Endothelial cell of umbilical vein (primary cell): ENCODE results near the gene KCNQ5. TPM values are rescaled to one million over a fixed set of nuclear protein-coding genes. Genes with fewer than 3 reads are reported as not detected.

Experiments
- BruUV-seq: library from RNA; stranded (reverse); fragments of 400-500 nt; replicated peaks from 2 replicates; lab custom pipeline; 2021; lab: Mats Ljungman, UMichigan
- CTCF ChIA-PET: fragments of 300-600, 350-600 bp; sonication (Branson Sonifier 250); formaldehyde crosslinking; loops from one replicate; lab custom pipeline; 2021; ENCODE audit warnings: antibody characterized with exemption, inconsistent platforms; lab: Charles Lee
- POLR2A ChIA-PET: fragments of 300-600, 350-600 bp; sonication (Branson Sonifier 250); formaldehyde crosslinking; loops from one replicate; lab custom pipeline; 2021; ENCODE audit warnings: antibody characterized with exemption, inconsistent platforms; lab: Charles Lee
- DNase-seq: peaks from one replicate; pipeline ENCODE4 v3.0.0-alpha.2; 2011; ENCODE audit warnings: low read depth, low spot score
- FAIRE-seq: peaks from 2 replicates; lab custom pipeline; 2011; peaks lifted over from hg19 to GRCh38; lab: Jason Lieb, UNC
- H2AFZ ChIP-seq: 2 replicates; pipeline ENCODE4 v1.6.0; 2012; ENCODE audit warnings: low read depth, low read length, control low read depth, inconsistent platforms
- H3K27ac ChIP-seq: 2 replicates; pipeline ENCODE4 v1.5.1; 2011; ENCODE audit warnings: low read depth, mild to moderate bottlenecking, control low read depth, low read length, moderate library complexity; ENCODE audit not compliant: insufficient read depth
- H3K27me3 ChIP-seq, 2 experiments: 2 replicates each; pipeline versions ENCODE4 v1.6.0 to v1.6.1; 2011; ENCODE audit warnings: low read length in 2 of 2, mixed read lengths in 1 of 2; ENCODE audit not compliant: control insufficient read depth in 2 of 2, insufficient read depth in 2 of 2
- H3K36me3 ChIP-seq, 2 experiments: 2 replicates in 1 of 2; 3 replicates in 1 of 2; pipeline ENCODE4 v1.5.1; 2011; ENCODE audit warnings: low read length in 2 of 2, mild to moderate bottlenecking in 1 of 2, moderate library complexity in 1 of 2; ENCODE audit not compliant: control insufficient read depth in 2 of 2, insufficient read depth in 2 of 2; ENCODE audit errors: extremely low read depth in 1 of 2
- H3K4me1 ChIP-seq: 3 replicates; pipeline ENCODE4 v1.5.1; 2011; ENCODE audit warnings: mild to moderate bottlenecking, low read length; ENCODE audit not compliant: control insufficient read depth, insufficient read depth; ENCODE audit errors: extremely low read depth
- H3K4me2 ChIP-seq: 2 replicates; pipeline ENCODE4 v1.6.1; 2011; ENCODE audit warnings: low read length, control low read depth, mixed read lengths; ENCODE audit not compliant: insufficient read depth
- H3K4me3 ChIP-seq, 3 experiments: fragments of 200-600 bp in 1 of 3; sonication (generic), shearing (Covaris generic) in 1 of 3; replicated peaks in 1 of 3; 2 replicates each; pipeline ENCODE4 v1.5.1; 2011 to 2016; ENCODE audit warnings: control low read depth in 3 of 3, low read length in 3 of 3, mild to moderate bottlenecking in 2 of 3, inconsistent platforms in 1 of 3, low read depth in 1 of 3, moderate library complexity in 1 of 3; ENCODE audit not compliant: insufficient read depth in 1 of 3
- H3K79me2 ChIP-seq: 2 replicates; pipeline ENCODE4 v1.6.0; 2012; ENCODE audit warnings: low read length, inconsistent platforms; ENCODE audit not compliant: control insufficient read depth, insufficient read depth
- H3K9ac ChIP-seq: replicated peaks from 2 replicates; pipeline ENCODE3; 2011; ENCODE audit warnings: low read length, control low read depth; ENCODE audit not compliant: insufficient read depth; ENCODE audit errors: extremely low read depth
- H3K9me1 ChIP-seq: replicated peaks from 3 replicates; pipeline ENCODE4 v1.6.0; 2011; ENCODE audit warnings: mild to moderate bottlenecking, low read length; ENCODE audit not compliant: control insufficient read depth, insufficient read depth; ENCODE audit errors: extremely low read depth
- H3K9me3 ChIP-seq: replicated peaks from 2 replicates; pipeline ENCODE4 v1.5.1; 2012; ENCODE audit warnings: low read length, inconsistent platforms; ENCODE audit not compliant: control insufficient read depth, insufficient read depth
- H4K20me1 ChIP-seq: replicated peaks from 2 replicates; pipeline ENCODE3; 2011; ENCODE audit warnings: mild to moderate bottlenecking, low read length; ENCODE audit not compliant: control insufficient read depth, insufficient read depth; ENCODE audit errors: extremely low read depth
- CTCF ChIP-seq, 2 donors: IDR thresholded peaks; 1 replicate in 1 of 2; 2 replicates in 1 of 2; pipeline ENCODE4 v1.5.1; 2011; ENCODE audit warnings: low read length in 2 of 2, mild to moderate bottlenecking in 2 of 2, moderate library complexity in 2 of 2, control low read depth in 1 of 2, inconsistent platforms in 1 of 2, low read depth in 1 of 2; ENCODE audit not compliant: insufficient read depth in 1 of 2; ENCODE audit errors: extremely low read depth in 1 of 2
- EZH2 ChIP-seq: IDR thresholded peaks from 2 replicates; pipeline ENCODE4 v1.6.1; 2012; ENCODE audit warnings: borderline replicate concordance, low read depth, mild to moderate bottlenecking, moderate library complexity, low read length, inconsistent platforms; ENCODE audit not compliant: severe bottlenecking
- FOS ChIP-seq: IDR thresholded peaks from 2 replicates; pipeline ENCODE4 v1.6.1; 2011; ENCODE audit warnings: mild to moderate bottlenecking, low read length, moderate library complexity, borderline replicate concordance; ENCODE audit not compliant: insufficient read depth
- GATA2 ChIP-seq: IDR thresholded peaks from 2 replicates; pipeline ENCODE4 v1.7.0; 2011; ENCODE audit warnings: low read depth, mild to moderate bottlenecking, moderate library complexity, mixed read lengths, low read length; ENCODE audit not compliant: insufficient read length, insufficient read depth
- JUN ChIP-seq: IDR thresholded peaks from 2 replicates; pipeline ENCODE4 v1.6.1; 2011; ENCODE audit warnings: borderline replicate concordance, low read depth; ENCODE audit not compliant: insufficient read length, insufficient read depth
- MYC ChIP-seq: IDR thresholded peaks from one replicate; pipeline ENCODE4 v1.6.1; 2011; ENCODE audit warnings: mild to moderate bottlenecking, low read depth, low read length
- POLR2A ChIP-seq: IDR thresholded peaks from 2 replicates; pipeline ENCODE4 v1.6.1; 2012; ENCODE audit warnings: low read depth, mild to moderate bottlenecking, control low read depth, low read length
- POLR2AphosphoS5 ChIP-seq: IDR thresholded peaks from 2 replicates; pipeline ENCODE4 v1.6.1; 2012; ENCODE audit warnings: low read depth, mild to moderate bottlenecking, control low read depth, low read length, moderate library complexity; ENCODE audit not compliant: insufficient read depth
- dilution Hi-C: fragments of 300-500 bp; cut with MboI; formaldehyde crosslinking; loops from one replicate; pipeline ENCODE4 v1.15.0; 2019; ENCODE audit warnings: low sequenced_read_pairs; ENCODE audit not compliant: extremely low pct_ligation_motif_present
- intact Hi-C: fragments of 100-400 bp; cut with micrococcal nuclease; formaldehyde crosslinking; loops from one replicate; pipeline ENCODE4 v1.10.0; 2022
- polyA plus RNA-seq, 4 experiments: library from polyadenylated mRNA; depleted of rRNA in 3 of 4; stranded (reverse) in 3 of 4; unstranded in 1 of 4; fragments of >200 nt; gene quantifications; 2 replicates each; pipeline versions ENCODE4 v1.2.1 to v1.2.3, GENCODE V29; 2011 to 2012; ENCODE audit warnings: missing spikeins in 1 of 4
- total RNA-seq: library from RNA; stranded (reverse); gene quantifications from 2 replicates; pipeline ENCODE4 v1.2.3, GENCODE V29; 2021
- TF ChIP-seq, protein P1 (sequence below): IDR thresholded peaks from 2 replicates; pipeline ENCODE4 v1.6.1; 2011; ENCODE audit not compliant: insufficient read depth, insufficient read length

KCNQ5 gene
- total and polyA plus RNA-seq, 2 donors (not counting 3 experiments of a cell fraction or from before 2014, with no cell fraction given) = 0.22 TPM; not detected in 1

- no TSS peak for BruUV-seq
- no peak overlapping the region for H3K4me2 ChIP-seq
- POLR2A ChIA-PET = no interaction called here
- FAIRE-seq (no peak), DNase-seq (no peak)
- H3K4me3 ChIP-seq = no peak overlapping the region
- H3K27me3 ChIP-seq = peaks cover 2 to 10% of the 10 kb centered on the region in 2 experiments
- no peaks in the 10 kb centered on the region for H3K36me3 ChIP-seq
- no peak overlapping the region for H2AFZ ChIP-seq
- CTCF ChIA-PET = interaction anchor here (1.4 kb wide), 1 partner anchor 274 kb away, joined by 3 read pairs; no protein-coding TSS in a partner anchor
- intact Hi-C loops = no loop called here
- TF ChIP-seq, protein P1, sequence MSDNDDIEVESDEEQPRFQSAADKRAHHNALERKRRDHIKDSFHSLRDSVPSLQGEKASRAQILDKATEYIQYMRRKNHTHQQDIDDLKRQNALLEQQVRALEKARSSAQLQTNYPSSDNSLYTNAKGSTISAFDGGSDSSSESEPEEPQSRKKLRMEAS = no peak
- TF ChIP-seq POLR2A = no peak
- no peak for TF ChIP-seq JUN
- TF ChIP-seq CTCF (IDR thresholded peaks at IDR 0.05; ENCODE audit: extremely low read depth in 1 of 2, insufficient read depth in 1 of 2, low read depth in 1 of 2, low read length in 2 of 2) = no peak
- no peak for TF ChIP-seq GATA2
- TF ChIP-seq POLR2AphosphoS5 = no peak
- no peak for TF ChIP-seq MYC
- TF ChIP-seq FOS = no peak
- TF ChIP-seq EZH2 = no peak
- H3K79me2 ChIP-seq = no peaks in the 10 kb centered on the region
- H3K9me3 ChIP-seq = no peaks in the 10 kb centered on the region
- no peak overlapping the region for H3K27ac ChIP-seq
- H3K9ac ChIP-seq = no peak overlapping the region
- dilution Hi-C loops = no loop called here
- H3K4me1 ChIP-seq = no peaks in the 10 kb centered on the region
- H3K9me1 ChIP-seq = no peaks in the 10 kb centered on the region
- H4K20me1 ChIP-seq = no peaks in the 10 kb centered on the region
These were observed 268.4 kb downstream of the KCNQ5 start for GRCh38 chr6:72890233-72890632.
